ENCODE data around the gene CCNJL. TPM values are rescaled to one million over a fixed set of nuclear protein-coding genes. Genes with fewer than 3 reads are reported as not detected.

The CCNJL gene
- total RNA-seq, 3 donors from 2014 or later: 8.7 to 32.7 (median 25.0) TPM

DNA sequence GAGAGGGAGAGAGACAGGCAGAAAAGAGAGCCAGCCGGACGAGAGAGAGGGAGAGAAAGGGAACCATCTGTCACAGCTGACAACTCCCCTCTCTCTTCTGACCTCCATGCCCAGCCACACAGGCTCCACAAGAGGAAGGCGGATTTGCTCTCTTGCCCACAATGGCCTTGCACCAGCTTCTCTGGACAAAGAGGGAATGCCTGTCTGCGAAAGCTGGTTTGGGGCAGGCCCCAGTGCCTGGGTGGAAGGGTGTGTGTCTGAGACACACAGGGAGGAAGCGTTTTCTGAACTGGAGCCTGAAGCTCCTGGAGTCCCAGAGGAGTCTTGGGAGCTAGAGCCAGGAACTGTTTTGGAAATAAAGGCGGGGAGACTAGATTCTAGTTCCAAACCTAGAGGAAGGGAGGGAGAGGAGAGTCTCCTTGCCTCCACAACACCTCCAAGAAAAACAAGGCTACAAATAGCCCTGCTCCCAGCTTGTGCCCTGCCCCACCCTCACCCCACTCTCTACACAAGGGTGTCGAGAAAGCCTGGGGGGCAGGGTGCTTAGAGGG is 45.6 kb upstream of the CCNJL start:
- TF ChIP-seq, protein P1, sequence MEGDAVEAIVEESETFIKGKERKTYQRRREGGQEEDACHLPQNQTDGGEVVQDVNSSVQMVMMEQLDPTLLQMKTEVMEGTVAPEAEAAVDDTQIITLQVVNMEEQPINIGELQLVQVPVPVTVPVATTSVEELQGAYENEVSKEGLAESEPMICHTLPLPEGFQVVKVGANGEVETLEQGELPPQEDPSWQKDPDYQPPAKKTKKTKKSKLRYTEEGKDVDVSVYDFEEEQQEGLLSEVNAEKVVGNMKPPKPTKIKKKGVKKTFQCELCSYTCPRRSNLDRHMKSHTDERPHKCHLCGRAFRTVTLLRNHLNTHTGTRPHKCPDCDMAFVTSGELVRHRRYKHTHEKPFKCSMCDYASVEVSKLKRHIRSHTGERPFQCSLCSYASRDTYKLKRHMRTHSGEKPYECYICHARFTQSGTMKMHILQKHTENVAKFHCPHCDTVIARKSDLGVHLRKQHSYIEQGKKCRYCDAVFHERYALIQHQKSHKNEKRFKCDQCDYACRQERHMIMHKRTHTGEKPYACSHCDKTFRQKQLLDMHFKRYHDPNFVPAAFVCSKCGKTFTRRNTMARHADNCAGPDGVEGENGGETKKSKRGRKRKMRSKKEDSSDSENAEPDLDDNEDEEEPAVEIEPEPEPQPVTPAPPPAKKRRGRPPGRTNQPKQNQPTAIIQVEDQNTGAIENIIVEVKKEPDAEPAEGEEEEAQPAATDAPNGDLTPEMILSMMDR (IDR thresholded peaks at IDR 0.05): no peak
- no peak overlapping the region for H3K4me3 ChIP-seq
- ATAC-seq: no peak
- intact Hi-C loops (cut with DNase I, micrococcal nuclease): no loop called here
- H3K36me3 ChIP-seq (ENCODE audit: low read depth): no peaks in the 10 kb centered on the region
- peaks cover under 1% of the 10 kb centered on the region for H3K4me1 ChIP-seq (ENCODE audit: low read depth)
- DNase-seq: no peak
- H3K9me3 ChIP-seq: no peaks in the 10 kb centered on the region

DNA sequence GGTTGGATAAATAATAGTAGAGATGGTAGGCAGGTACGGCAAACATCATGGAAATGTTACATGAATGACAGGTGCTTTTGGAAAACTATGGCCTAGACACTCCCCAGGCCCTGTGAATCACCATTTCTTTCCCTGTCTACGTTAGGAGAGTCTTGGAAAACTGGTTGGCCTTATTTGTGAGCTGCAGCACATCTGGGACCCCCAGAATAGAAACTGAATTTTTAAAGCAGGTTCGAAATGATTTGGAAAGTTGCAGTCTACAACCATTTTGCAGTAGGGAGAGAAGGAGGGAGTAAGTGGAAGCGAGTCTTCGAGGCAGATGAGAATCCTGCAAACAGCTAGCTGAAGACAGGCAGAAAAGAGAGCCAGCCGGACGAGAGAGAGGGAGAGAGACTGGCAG is 45.0 kb upstream of the CCNJL start:
- DNase-seq (no peak), ATAC-seq (no peak)
- no peaks in the 10 kb centered on the region for H3K9me3 ChIP-seq
- intact Hi-C loops (cut with DNase I, micrococcal nuclease): no loop called here
- no peaks in the 10 kb centered on the region for H3K36me3 ChIP-seq (ENCODE audit: low read depth)
- H3K4me1 ChIP-seq (ENCODE audit: low read depth): no peaks in the 10 kb centered on the region
- no peak overlapping the region for H3K4me3 ChIP-seq
- TF ChIP-seq, protein P1 (IDR thresholded peaks at IDR 0.05): no peak

DNA sequence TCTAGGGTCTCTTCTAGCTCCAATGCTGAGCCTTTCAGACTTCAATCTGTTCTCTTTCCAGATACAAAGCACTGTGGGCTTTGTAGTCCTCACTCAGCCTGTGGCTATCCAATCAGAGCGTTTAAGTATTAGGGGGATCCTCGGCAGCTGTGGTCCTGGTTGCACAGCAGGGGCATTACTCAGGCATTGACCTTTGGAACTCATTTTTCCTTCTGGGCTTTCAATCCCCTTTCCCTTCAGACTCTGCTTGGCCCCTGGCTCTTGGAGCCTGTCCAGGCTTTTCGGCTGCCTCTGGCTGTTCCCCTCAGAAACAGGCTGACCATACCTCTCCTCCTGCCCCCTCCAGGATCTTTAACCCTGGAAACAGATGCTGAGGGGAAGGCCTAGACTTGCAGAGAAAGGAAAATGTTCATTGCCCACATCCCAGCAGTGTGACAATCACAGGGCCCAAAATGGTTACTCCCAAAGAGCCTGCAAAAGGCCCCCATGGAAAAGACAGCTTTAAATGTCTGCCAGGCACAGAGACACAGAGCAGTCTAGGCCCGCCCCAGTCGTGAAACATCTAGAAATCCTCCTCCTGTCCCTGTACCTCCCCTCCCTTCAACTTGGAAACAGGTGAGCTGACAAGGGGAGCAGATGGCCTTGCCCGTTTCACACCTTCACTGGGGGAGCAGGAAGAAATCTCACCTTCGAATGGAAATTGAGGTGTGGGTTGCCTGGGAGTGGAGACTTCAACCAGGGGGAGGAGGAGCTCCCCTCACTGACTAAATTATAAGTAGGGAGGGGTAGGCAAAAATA is 44.4 kb upstream of the CCNJL start:
- Histone ChIP-seq H3K4me1 (ENCODE audit: low read depth) (no peaks in the 10 kb centered on the region), H3K9me3 (no peaks in the 10 kb centered on the region), H3K36me3 (ENCODE audit: low read depth) (no peaks in the 10 kb centered on the region), H3K4me3 (no peak overlapping the region)
- intact Hi-C loops (cut with DNase I, micrococcal nuclease): no loop called here
- TF ChIP-seq, protein P1 (IDR thresholded peaks at IDR 0.05): no peak
- ATAC-seq (no peak), DNase-seq (no peak)

DNA sequence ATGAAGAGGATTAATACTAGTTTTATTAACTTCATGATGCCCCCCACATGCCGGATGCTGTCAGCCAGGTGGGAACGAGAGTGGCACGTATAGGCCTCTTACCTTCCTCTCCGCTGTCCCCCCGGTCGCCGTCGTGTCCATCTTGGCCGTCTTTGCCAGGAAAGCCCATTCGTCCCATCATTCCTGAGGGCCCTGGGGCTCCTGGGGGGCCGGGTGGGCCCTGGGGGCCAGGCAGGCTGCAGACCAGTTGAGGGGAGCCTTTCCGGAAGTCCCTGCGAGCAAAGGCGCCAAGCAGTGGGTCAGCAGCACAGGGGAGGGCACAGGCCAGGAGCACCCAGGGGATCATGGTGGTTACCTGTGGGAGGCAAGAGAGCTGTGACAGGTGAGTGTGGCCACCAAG is 42.3 kb upstream of the CCNJL start:
- Histone ChIP-seq H3K9me3 (no peaks in the 10 kb centered on the region), H3K4me3 (no peak overlapping the region), H3K36me3 (ENCODE audit: low read depth) (no peaks in the 10 kb centered on the region), H3K4me1 (ENCODE audit: low read depth) (no peaks in the 10 kb centered on the region)
- TF ChIP-seq, protein P1 (IDR thresholded peaks at IDR 0.05): no peak
- intact Hi-C loops (cut with DNase I, micrococcal nuclease): no loop called here
- DNase-seq (no peak), ATAC-seq (no peak)

DNA sequence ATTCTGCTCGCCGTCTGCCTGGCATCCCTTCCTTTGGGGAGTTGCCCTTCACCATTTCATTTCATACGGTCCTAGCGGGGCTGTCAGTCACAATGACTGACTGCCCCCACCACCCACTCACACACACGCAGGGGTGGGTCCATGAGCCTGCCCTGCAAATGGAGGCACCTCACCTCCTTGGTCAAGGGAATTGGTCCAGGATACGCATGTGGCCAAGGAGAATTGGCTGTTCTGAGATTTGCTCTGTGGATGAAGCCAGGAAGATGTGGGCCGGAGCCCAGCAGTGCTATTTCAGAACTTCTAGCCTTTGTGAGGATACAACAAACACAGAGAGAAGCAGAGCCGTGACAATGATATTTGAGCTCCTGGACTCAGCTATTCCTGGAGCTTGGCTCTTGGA is 41.0 kb upstream of the CCNJL start:
- no peak for DNase-seq
- intact Hi-C loops (cut with DNase I, micrococcal nuclease): no loop called here
- no peak for ATAC-seq
- Histone ChIP-seq H3K4me3 (no peak overlapping the region), H3K36me3 (ENCODE audit: low read depth) (no peaks in the 10 kb centered on the region), H3K9me3 (no peaks in the 10 kb centered on the region), H3K4me1 (ENCODE audit: low read depth) (no peaks in the 10 kb centered on the region)
- TF ChIP-seq, protein P1 (IDR thresholded peaks at IDR 0.05): no peak
